ENCODE measurements around the gene MCC.
"Not testable (repeated sequence)": the region's sequence is repeated elsewhere in the genome, so short reads cannot be mapped to it uniquely, and the experiment has no call there.

GRCh38 chr5:113457106-113457505 is 31.1 kb downstream of the MCC start:
- not testable (repeated sequence) for TF ChIP-seq CTCF (IDR thresholded peaks at IDR 0.05); ZFX (IDR thresholded peaks at IDR 0.05; ENCODE audit: borderline replicate concordance)
